Right lobe of liver (tissue), 6 donors: ENCODE results near the gene KRT81. TPM values are rescaled to one million over a fixed set of nuclear protein-coding genes. Genes with fewer than 3 reads are reported as not detected.
A peak's percentile ranks its signal among the peaks of the same experiment; 100 is the strongest.

Experiments used
- ATAC-seq, 4 donors: fragments of 200-7000 bp; cut with Tn5 transposase; one replicate each; pipeline ENCODE4 v1.9.1; 2020; ENCODE audit warnings: mild to moderate bottlenecking in 4 of 4, moderate library complexity in 4 of 4
- DNase-seq, 3 donors: peaks; one replicate each; pipeline ENCODE4 v3.0.0-alpha.2; 2020
- H3K27ac ChIP-seq, 3 donors: fragments of 200-600 bp; one replicate each; pipeline ENCODE4 v1.8.0; 2022
- H3K27me3 ChIP-seq, 2 donors: fragments of 200-600 bp; one replicate each; pipeline ENCODE4 v1.8.0; 2022
- H3K36me3 ChIP-seq, 4 donors: fragments of 200-600 bp; sonication (generic) in 1 of 4; one replicate each; pipeline versions ENCODE4 v1.5.1 to v1.8.0; 2017 to 2022; ENCODE audit warnings: control low read depth in 1 of 4
- H3K4me1 ChIP-seq, 4 donors: fragments of 200-600 bp; sonication (generic) in 1 of 4; one replicate each; pipeline versions ENCODE4 v1.5.1 to v1.8.0; 2017 to 2022; ENCODE audit warnings: control low read depth in 1 of 4
- H3K4me3 ChIP-seq, 3 donors: fragments of 200-600 bp; one replicate each; pipeline ENCODE4 v1.8.0; 2022
- H3K9me3 ChIP-seq, 4 donors: fragments of 200-600 bp; sonication (generic) in 1 of 4; one replicate each; pipeline versions ENCODE4 v1.5.1 to v1.8.0; 2017 to 2022; ENCODE audit warnings: control low read depth in 1 of 4
- CTCF ChIP-seq, 4 donors: fragments of 200-600 bp in 3 of 4; fragments of 450-650 bp in 1 of 4; IDR thresholded peaks; one replicate each; pipeline versions ENCODE4 v1.5.1 to v1.8.0; 2016 to 2022; ENCODE audit warnings: antibody characterized with exemption in 4 of 4, mild to moderate bottlenecking in 2 of 4
- POLR2A ChIP-seq: fragments of 450-650 bp; IDR thresholded peaks from one replicate; pipeline ENCODE4 v1.6.1; 2017; ENCODE audit warnings: antibody characterized with exemption, mild to moderate bottlenecking
- WGBS: methylation state at CpG from one replicate; pipeline ENCODE4 v1.1.6; 2018; ENCODE audit warnings: low coverage, low lambda C conversion rate; ENCODE audit not compliant: insufficient coverage; ENCODE audit errors: missing lambda C conversion rate; 5-methylcytosine and 5-hydroxymethylcytosine counted together
- intact Hi-C, 2 donors: fragments of 100-400 bp; cut with DNase I; formaldehyde crosslinking; loops; one replicate each; pipeline versions ENCODE4 v1.11.2 to v1.14.1; 2022
- total RNA-seq, 6 experiments: library from RNA; depleted of rRNA in 2 of 6; stranded (reverse); fragments of >200 nt in 2 of 6; fragmentation: NEBNext Ultra II Directional in 3 of 6; extraction: Animal tissue kit (Norgen Biotek cat#: 25700) in 3 of 6; gene quantifications; one replicate each; pipeline versions ENCODE4 v1.1.0 to v1.2.4, GENCODE V29; 2016 to 2023
- donor health status: DM: no; HTN: yes; CAD: no.
- donor health status: DM: no; HTN: no; CAD: no.
- donor health status: DM: no; HTN: no; CAD: no.
- donor health status: DM: no; HTN: yes; CAD: no.
- donor health status: DM: no; HTN: yes; CAD: no.

The KRT81 gene
- total RNA-seq, 6 experiments from 2014 or later, result 0.13 TPM; not detected in 5

DNA sequence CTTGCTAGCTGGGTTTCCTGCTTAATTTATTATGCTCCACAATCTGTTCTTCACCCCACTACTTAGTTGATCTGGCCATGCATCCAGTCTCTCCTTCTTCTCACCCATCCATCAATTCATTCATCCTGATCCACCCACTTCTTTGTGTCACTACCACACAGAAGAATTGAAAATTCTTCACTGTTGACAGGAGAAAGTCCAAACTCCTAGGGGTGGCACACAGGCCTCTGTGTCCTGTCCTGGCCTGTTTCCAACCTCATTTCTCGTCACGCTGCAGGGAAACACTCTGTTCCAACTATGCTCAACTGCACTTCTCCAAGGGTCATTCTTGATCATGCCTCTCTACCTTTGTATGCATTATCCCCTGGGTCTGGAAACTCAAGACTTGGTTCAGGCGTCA is 40.5 kb upstream of the KRT81 start:
- intact Hi-C loops, result no loop called here

DNA sequence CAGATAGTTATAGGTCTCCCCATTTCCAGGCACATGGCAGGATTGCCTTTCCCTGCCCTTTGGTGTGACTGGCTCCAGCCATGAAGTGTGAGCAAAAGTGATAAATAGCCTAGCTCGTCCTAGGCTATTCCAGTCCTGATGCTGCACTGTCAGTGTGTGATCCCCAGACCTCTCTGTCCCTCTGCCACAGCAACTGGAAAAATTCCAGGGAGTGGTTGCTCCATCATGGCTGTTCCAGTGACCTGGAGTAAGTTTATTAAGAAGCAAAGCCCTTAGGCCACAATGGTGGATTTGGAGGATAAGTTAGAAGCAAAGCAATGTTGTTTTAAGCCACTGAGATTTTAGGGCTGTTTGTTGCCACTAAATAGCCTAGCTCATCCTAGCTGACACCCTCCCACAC is 39.7 kb upstream of the KRT81 start:
- H3K27ac ChIP-seq, result no peak overlapping the region
- peaks cover 0 to 29% (median 4%) of the 10 kb centered on the region in 4 donors for H3K4me1 ChIP-seq
- H3K4me3 ChIP-seq, result no peak overlapping the region
- H3K9me3 ChIP-seq, result no peaks in the 10 kb centered on the region
- H3K27me3 ChIP-seq, result no peaks in the 10 kb centered on the region
- peak in 1 of 4 donors; percentile 34 for ATAC-seq
- DNase-seq, result peak in 1 of 3 donors; percentile 63
- intact Hi-C loops, result no loop called here
- no peaks in the 10 kb centered on the region for H3K36me3 ChIP-seq
- TF ChIP-seq CTCF (IDR thresholded peaks at IDR 0.05) (no peak), POLR2A (no peak)
- 60% methylated on average over 1 of the region's 1 CpG for WGBS

More for the DNA sequence above, 40.5 kb upstream of the KRT81 start:
- Histone ChIP-seq H3K36me3 (no peaks in the 10 kb centered on the region), H3K27me3 (no peaks in the 10 kb centered on the region), H3K9me3 (no peaks in the 10 kb centered on the region), H3K4me1 (peaks cover 0 to 29% (median 4%) of the 10 kb centered on the region in 4 donors), H3K4me3 (no peak overlapping the region), H3K27ac (no peak overlapping the region)
- ATAC-seq (peak; percentile 33 to 52 (median 36)), DNase-seq (no peak)
- WGBS, result 53% methylated on average over 3 of the region's 3 CpGs
- TF ChIP-seq CTCF (IDR thresholded peaks at IDR 0.05) (no peak), POLR2A (no peak)

DNA sequence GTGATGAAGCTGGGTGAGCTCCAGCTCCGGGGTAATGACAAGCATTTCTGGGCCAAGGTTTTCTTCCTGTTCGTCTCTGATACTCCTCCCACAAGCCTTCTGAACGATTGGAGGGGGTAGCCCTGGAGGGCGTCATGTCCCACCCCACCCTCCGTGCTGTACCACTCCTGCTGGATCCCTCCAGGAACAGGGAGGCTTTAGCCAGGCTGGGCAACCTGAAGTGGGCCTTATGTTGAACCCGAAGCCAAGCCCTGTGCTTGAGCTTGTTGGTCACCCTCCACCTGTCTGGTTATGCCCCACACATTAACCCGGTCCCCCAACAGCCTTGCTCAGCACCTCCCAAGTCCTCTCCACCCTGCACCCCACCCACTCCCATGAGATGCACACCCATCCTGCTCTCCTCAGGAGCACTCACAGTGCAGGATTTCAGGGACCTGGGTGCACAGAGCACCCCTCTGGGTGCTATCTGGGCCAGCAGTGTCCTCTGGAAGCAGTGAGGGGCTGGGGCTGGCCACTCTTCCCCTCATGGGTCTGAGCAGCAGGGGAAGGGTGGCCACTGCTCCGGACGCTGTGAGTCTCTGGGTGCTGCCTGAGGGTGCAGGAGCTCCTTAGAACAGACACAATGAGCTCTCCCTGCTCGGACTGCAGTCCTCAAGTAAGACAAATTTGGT is 36.6 kb upstream of the KRT81 start:
- Histone ChIP-seq H3K9me3 (no peaks in the 10 kb centered on the region), H3K4me1 (peaks cover 0 to 16% (median 0%) of the 10 kb centered on the region in 4 donors), H3K4me3 (no peak overlapping the region), H3K27ac (no peak overlapping the region), H3K27me3 (no peaks in the 10 kb centered on the region), H3K36me3 (no peaks in the 10 kb centered on the region)
- TF ChIP-seq CTCF (IDR thresholded peaks at IDR 0.05), result no peak
- no peak for TF ChIP-seq POLR2A
- WGBS, result 23% methylated on average over 5 of the region's 10 CpGs
- ATAC-seq (peak in 1 of 4 donors; percentile 2), DNase-seq (no peak)
- intact Hi-C loops, result loop anchor here (10.0 kb wide), 1 partner anchor 173 kb away; no protein-coding TSS in a partner anchor

DNA sequence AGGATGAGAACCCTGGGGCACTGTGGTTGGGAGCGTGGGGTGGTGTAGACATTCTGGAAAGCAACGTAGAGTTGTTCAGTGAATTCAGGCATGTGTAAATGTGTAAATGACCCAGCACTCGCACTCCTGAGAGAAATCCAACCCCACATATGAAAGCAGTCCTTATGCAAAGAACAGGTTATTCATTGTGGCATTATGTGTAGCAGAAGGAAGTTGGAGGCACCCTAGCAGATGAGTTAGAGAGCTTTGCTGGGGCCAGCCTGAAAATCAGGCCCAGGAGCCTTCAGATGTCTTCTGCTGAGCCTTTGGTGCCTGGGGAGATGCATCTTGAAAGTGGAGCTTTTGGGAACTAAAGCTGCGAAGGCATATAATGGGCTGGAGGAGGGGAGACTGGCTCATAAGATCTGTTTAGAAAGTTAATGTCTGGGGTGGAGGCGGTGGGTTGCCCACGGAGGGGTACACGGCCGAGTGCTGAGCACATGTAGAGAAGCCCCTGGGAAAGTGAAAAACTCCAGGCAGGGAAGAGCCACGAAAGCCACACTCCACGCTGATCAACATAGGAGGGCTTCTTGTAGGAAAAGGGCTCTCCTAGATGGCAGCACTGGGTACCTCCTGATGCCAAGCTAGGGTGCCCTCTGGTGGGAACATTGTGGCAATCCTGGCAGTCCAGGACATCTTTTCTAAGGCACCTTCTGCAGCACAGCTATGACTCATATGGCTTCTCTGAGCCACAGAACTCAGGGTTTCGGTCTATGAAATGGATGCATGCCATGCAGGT is 35.9 kb upstream of the KRT81 start:
- H3K4me3 ChIP-seq, result no peak overlapping the region
- TF ChIP-seq CTCF (IDR thresholded peaks at IDR 0.05) (peak; percentile 72 to 96 (median 92)), POLR2A (no peak)
- peak; percentile 71 to 85 (median 76) for DNase-seq
- ATAC-seq, result peak; percentile 93 to 96 (median 94)
- H3K36me3 ChIP-seq, result no peaks in the 10 kb centered on the region
- no peaks in the 10 kb centered on the region for H3K9me3 ChIP-seq
- H3K27me3 ChIP-seq, result no peaks in the 10 kb centered on the region
- WGBS, result 30% methylated on average over 10 of the region's 11 CpGs
- H3K27ac ChIP-seq, result no peak overlapping the region
- peaks cover 0 to 14% (median 0%) of the 10 kb centered on the region in 4 donors for H3K4me1 ChIP-seq
- intact Hi-C loops, result loop anchor here (10.0 kb wide), 1 partner anchor 172 kb away; no protein-coding TSS in a partner anchor
